NCI-H2196 treated with DMSO at 0.1 percent for 48 hours (cell line): ENCODE data around the gene PLXNB3.
A peak's percentile ranks its signal among the peaks of the same experiment; 100 is the strongest.

Experiments
- DNase-seq: peaks from one replicate; lab custom pipeline; 2025; ENCODE audit not compliant: unreplicated experiment; lab: John Stamatoyannopoulos, UW

Gene PLXNB3

DNA sequence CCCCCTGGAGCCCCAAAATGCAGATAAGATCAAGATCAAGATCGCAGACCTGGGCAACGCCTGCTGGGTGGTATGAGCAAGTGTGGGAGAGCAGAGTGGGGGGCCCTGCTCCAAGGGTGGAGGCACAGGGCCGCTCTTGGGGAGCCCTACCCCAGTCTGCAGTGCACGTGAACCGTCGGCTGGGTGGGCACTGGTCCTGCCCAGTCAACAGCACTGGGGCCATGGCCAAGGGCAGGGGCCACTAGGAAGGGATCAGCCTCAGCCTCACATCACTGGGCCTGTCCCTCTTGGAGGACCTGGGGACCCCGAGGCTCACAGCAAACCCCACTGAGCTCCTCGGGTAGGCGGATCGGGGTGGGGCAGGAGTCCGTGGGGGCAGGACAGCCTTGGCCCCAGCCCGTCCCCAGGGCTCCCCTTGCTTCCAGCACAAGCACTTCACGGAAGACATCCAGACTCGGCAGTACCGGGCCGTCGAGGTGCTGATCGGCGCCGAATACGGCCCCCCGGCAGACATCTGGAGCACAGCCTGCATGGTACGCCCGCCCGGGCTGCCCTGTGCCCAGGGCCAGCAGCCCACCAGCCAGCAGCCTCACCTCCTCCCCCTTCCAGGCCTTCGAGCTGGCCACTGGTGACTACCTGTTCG is 20.4 kb downstream of the PLXNB3 start:
- no peak for DNase-seq

DNA sequence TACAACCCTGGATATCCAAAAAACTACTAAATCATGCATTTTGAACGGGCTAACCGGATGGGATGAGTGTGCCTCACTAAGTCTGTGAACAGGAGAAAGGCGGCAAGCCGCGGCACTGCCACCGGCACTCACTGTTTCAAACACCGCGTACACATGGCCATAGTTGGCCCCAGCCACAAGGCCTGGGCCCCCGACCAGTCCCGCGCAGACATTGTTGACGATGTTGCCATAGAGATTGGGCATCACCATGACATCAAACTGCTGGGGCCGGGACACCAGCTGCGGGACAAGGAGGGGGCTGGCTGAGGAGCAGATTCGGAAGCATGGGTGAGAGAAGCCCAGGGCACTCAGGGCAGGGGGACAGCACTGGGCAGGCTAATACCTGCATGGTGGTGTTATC is 22.6 kb downstream of the PLXNB3 start:
- no peak for DNase-seq

DNA sequence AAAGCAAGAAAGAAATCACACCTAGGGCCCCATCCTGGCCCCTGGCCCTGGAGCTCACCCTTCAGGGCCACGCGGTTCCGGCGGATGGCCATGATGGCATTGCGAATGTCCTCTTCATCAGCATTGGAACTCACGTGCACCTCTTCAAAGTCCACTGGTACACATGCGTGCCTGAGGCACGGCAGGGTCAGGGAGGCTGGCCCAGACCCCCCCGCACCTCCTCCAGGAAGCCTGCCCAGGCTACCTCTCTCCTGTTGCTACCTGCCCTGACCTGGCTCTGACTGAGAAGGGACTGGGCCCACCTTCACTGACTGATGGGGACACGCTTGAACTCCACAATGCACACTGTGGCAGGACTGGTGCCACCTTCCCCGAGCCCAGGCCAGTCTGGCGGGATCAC is 25.6 kb downstream of the PLXNB3 start:
- no peak for DNase-seq

DNA sequence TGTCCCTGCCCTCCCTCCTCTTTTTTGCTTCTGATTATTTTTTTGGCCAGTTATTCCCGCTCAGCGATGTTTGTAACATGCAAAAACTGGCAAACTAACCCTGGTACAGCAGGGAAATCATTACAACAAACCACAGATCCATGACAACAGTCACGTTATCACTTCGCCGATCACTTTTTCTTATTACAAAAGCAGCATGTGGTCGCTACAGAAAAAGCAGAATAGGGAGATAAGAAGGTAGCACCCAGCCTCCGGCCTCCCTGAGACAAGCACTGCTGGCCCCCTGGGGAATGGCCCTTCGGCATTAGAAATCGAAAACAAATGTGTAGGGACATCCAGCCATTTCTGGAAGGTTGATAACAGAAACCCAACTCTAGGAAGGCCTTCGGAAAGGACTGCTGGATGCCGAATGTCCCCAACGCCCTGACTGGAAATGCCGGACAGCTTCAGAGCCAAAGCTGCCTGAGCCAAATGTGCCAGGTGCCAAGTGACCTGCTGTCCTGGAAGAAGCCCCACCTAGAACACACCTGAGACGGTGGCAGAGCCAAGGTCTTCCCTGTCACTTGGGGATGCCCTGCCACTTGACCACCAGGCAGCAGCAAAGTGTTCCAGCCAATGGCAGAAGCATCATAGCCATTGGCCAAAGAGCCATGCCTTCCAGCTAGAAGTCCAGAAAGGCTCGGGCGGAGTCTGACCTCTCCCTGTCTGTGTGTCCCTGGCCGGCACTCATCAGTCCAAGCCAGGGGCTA is 27.2 kb downstream of the PLXNB3 start:
- no peak for DNase-seq

DNA sequence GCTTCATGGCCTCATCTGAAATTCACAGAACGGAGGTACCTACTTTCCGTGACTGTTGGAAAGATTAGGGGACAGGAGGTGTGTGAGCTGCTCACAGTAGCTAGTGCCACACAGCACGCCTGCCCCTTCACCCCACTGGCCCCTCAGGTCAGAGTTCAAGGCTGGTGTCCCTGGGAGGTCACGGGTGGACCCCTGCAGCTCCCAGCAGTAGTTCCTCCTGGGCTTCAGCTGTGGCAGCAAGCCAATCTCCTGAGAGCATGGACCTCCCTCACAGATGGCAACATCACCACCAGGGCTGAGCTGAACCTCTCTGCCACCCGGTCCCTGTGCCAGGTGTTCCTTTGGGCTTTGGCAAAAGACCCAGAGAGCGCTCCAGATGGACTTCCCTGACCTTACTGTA is 28.3 kb downstream of the PLXNB3 start:
- DNase-seq: no peak

DNA sequence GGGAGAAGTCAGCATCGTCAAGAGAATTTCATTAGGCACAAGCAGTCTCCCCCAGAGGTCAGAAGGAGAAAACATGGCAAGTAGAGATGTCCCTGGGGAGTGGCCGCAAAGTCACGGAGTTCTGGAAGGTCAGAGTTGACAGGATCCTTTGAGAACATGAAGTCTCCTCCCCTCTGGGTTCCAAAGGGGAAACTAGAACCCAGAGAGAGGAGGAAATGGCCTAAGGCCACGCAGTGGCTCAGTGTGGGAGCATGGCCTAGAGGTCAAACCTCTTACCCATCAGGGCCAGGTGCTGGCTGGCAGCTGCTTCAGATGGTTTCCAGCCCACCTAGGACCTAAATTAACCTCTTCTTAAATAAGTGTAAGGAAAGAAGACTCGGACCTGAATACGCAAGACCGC is 29.2 kb downstream of the PLXNB3 start:
- DNase-seq: no peak

DNA sequence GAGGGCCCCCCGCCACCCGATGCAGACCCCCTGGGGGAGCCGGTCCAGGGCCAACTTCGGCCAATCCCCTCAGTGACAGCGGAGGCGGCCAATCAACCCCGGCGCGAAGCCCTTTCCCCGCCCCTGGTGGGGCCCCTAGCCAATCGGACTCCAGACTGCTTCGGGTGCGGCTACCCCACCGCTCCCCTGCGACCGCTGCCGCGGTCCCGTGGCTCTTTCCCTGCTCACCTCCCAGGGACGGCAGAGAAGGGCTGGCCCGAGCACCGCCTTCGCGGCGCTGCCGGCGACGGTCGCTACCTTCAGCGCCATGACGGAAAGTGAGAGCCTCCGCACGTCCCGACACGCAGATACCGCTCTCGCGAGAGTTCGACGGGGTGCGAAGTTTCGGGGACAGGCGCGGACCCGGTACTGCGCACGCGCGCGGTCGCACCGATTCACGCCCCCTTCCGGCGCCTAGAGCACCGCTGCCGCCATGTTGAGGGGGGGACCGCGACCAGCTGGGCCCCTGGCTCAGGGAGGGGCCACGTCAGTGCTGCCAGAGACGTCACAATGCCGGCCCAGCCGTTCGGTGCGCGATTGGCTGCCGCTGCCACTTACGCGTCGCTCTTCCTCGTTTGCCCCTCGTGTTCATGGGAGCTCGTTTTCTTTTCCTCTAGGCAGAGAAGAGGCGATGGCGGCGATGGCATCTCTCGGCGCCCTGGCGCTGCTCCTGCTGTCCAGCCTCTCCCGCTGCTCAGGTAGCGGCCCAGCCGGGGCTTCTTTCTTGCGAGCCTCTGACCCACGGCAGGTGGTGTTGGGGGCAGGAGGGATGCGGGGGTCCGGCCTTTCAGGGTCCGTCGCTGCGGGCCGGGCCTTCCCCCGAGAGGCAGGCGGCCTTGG is 30.2 kb downstream of the PLXNB3 start, which contains the start of the genes IDH3G and SSR4:
Gene IDH3G, minus strand, starts transcription at position 358 of the 879 bp plus-strand sequence. Its CDS starts 49 bp downstream, at position 309.
Gene SSR4, plus strand, starts transcription at position 651 of the 879 bp plus-strand sequence. Its CDS starts 20 bp downstream, at position 671.
- DNase-seq: peak; percentile 85

DNA sequence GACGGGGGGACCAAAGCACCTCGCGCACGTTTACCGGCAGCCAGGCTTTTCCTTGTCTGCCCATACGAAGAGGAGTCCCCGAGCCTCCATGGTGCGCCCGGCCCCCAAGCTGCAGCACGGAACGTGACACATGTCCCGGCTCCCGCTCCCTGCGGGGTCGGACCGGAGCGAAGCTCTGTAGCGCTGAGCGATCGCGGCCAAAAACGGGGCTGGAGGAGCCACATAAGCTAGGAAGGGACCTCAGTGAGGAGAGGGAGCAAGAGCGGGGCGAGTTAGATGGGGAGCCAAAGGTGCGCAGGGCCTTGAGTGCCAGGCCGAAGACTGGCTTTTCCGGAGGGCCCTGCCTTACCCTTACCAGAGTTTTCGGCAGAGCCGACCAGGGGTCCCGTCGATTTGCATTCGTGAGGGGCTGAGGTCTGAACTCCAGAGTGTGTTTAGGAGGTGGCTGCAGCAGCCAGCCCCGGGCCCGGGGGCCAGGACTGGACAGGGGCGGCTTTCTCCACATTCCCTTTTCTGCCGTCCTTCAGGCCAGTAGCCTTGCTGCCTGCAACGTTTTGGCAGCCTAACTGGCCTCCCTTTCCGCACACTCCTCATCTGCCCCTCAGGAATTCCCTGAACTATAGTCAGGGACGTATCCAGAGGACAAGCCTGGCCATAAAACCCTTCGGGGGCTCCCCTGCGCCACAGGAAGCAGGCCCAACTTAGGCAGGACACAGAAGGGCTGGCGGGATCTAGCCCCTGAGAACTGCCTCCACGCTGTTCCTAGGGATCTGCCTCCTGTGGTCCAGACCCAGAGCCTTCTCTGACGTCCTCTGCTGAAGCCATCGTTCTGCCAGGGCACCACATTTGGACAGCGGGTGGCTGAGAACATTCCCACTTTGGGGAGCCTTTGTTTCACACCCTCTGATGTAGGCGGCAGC is 31.1 kb downstream of the PLXNB3 start:
- DNase-seq: no peak

DNA sequence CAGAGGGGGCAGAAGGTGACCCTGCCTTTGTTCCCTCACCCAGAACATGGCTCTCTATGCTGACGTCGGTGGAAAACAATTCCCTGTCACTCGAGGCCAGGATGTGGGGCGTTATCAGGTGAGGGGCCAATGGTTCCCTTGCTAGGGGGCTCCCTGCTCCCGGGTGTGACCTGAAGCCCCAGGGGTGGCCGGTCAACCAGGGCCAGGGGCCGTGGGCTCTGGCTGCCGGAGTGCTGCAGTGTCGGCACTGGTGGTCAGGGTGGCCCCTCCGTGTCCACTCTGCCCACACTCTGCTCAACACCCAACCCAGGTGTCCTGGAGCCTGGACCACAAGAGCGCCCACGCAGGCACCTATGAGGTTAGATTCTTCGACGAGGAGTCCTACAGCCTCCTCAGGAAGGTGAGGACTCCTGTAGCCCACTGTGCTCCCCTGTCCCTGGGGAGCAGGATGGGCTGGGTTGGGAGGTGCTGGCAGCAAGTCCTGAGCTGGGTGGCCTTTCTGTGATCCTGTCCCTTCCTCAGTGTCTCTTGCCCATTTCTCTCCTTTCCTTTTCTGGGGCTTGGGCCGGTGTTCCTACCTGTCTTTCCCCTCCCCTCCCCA is 33.5 kb downstream of the PLXNB3 start:
- DNase-seq: no peak

DNA sequence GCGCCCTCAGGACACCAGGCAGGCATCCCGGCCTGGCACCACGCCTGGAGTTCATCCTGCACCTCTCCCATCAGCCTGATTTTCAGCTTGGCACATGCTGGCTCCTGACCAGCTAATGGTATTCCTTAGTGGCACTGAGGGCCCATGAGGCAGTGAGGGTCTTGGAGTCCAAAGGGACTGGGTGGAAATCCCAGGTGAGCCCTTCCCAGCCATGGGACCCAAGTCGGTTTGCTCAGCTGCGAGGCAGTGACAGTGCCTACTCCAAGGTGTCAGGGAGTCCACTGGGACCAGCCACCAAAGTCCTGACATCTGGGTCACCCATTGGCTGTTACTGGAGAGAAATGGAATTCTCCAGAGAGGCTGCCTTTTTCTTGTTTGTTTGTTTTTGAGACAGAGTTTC is 35.3 kb downstream of the PLXNB3 start:
- DNase-seq: no peak

DNA sequence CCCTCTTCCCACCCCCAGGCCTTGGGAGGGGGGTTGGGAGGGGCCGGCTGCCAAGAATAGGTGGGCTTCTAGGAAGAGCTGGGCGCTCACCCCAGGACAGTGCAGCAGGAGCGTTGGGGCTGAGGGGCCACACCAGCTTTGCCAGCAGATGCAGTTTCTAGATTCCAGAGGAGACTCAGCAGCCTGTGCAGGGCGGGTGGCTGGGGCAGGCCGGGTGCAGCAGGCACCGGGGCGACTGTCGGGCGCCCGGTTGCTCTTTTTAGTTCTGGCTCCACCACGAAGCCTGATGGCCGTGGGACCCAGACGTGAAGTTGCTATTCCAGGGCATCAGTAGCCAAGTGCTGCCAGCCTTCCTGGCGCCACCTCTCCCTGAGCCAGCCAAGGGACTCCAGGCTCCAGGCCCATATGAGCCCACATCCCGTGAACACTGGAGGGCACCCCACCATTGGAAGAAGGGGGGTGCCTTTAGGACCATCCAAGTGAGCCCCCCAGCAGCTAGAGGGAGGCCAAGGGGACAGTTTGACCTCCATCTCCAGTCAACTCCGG is 36.2 kb downstream of the PLXNB3 start:
- DNase-seq: no peak

DNA sequence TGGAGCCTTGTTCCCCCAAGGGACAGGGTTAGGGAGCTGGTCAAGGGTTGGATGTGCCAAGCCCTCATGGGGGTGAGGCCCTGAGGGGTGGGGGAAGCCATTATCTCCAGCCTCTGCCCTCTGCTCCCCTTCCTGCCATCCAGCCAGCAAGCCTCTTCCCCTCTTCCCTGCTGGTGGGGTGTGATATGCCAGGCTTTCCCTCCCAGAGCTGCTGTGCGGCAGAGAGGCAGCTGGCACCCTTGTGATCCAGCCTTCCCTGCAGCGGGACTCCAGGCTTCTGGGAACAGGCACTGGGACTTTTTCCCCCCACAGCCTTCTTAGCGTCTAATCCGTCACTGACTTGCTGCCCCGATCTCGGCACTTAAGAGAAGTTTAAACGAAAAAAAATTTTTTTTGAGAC is 36.7 kb downstream of the PLXNB3 start:
- DNase-seq: no peak

DNA sequence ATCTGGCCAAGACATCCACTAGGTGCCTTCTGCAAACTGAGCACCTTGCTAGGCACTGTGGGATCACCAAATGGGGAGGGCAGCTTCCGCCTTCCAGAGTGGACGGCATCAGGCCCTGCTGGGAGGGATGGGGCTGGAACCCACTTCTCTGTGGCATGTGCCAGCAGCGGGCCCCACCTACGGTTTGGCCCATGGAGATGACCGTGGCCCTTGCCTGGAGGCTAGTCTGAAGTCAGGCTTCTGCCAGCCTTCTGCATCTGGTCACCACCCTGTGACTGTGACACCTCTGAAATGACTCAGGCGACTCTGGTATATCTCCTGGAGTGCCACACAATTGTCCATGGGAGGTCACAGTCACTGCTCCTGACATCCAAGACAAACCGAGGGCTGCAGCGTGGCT is 37.6 kb downstream of the PLXNB3 start:
- no peak for DNase-seq

DNA sequence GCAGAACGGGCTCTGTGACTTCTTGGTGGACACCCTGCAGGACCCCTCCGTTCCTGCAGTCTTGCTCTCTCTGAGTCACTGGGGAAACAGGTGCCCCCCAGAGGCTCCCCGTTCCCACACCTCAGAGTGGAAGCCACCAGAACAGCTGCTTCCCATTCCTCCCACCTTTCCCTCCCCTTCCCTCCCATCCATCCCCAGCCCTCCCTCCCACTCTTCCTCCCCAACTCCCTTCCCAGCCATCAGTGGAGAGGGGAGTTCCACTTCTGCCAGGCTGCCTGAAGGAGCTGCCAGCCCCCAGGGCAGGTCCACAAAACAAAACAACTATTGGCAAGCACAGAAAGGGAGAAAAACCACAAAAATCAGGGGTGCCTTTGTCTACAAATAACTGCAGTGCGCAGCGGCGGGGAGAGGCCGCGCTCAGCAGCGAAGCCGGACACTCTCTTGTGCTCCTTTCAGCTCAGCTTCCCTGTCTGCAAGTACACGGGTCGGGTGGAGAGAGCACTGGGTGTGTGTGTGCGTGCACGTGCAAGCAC is 38.5 kb downstream of the PLXNB3 start:
- DNase-seq: no peak

DNA sequence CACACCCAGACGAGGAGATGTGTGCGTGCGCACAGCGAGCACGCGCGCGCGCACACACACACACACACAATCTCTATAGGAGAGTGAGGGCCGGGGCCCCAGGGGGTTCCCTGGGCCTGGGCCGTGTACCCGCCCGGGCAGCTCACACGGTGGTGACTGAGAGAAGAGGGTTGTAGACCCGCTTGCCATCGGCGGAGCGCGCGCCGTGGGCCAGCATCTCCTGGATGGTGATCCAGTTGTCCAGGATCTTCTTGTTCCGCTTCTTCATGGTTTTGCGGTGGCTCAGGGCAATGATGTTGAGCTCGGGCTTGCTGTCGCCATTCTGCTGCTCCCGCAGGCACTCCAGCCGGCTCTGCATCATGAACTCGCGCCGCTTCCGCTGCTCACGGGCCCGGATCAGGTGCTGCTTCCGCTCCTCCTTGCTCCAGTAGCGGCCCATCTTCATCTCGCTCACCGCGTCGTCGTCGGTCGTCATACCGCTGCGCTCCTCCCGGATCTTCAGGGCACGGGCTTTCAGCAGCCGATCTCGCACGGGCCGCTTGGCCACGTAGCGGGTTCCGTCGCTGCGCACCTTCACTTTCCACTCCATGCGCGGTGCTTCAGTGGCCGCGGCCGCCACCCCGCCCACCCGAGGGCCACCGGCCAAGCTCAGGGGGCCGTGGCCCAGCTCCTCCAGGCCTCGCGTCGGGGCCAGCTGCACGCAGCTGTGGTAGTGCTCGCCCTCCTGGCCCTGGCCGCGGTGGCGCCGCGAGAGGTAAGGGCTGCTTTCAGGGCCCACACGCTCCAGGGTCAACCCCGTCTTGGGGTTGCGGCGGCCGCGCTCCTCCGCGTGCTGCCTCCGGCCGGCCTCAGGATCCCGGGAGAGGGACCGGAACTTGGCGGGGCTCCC is 39.4 kb downstream of the PLXNB3 start:
- no peak for DNase-seq

DNA sequence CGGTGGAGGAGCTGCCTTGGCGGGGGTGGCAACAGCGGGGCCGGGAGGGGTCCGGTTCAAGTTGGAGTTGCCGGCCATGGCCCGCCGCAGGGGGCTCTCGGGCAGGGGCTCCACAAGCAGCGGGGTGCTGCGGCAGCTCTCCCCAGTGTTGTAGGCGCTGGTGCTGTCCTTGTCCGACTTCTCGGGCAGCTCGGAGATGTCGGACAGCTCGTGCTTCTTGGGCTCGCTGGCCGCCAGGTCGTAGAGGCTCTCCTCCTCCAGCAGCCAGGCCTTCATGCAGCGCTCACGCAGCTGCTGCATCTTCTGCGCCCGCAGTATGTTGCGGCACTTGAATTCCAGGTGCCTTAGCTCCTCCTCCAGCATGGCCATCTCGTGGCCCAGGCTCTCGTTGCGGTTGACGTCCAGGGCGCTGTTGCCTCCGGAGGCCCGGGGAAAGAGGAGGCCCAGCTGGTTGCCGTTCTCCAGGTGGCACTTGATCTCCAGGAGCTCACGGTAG is 40.1 kb downstream of the PLXNB3 start:
- no peak for DNase-seq

DNA sequence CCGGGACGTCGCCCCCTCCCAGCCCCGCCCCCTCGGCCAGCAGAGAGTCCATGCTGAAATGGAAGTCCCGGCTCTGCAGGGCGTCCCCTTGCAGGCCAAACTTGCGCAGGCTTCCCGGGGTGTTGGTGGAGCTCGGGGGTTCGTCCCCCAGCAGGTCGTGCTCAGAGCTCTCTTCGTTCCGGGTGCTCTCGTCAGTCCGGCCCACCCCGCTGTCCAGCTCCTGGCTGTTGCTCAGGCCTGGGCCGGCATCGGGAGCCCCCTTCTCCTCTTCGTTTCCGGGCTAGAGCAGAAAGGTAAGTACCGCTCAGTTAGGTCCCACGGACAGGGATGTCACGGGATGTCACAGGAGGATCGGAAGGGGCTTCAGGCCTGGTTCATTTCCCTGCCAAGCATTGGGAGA is 40.6 kb downstream of the PLXNB3 start:
- DNase-seq: no peak

DNA sequence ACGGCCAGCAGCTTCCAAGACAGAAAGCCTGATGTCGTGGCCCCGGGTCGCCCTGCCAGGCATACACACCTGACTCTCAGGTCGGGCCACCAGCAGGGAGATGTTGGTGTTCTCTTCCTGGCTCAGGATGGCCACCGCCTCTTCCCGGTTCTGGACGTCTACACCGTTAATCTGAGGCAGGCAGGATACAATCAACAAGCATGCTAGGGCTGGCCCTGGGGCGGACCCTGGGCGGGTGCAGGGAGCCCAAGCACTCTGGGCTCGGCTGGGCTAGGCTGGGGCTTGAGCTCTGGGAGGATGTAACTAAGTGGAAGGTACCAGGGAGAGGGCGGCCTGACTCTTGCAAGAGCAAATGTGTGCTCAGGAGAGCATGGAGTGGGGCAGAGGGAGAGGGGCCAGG is 41.4 kb downstream of the PLXNB3 start:
- DNase-seq: no peak
